Adipose tissue (tissue), 3 donors: ENCODE data around the gene CLPTM1. TPM values are rescaled to one million over a fixed set of nuclear protein-coding genes. Genes with fewer than 3 reads are reported as not detected.
"Not testable (repeated sequence)": the region's sequence is repeated elsewhere in the genome, so short reads cannot be mapped to it uniquely, and the experiment has no call there.

ENCODE experiments used
- H3K27ac ChIP-seq: one replicate; pipeline ENCODE4 v1.5.1; 2013; ENCODE audit warnings: low read depth, low read length
- WGBS, 3 donors: extraction: QIAGEN DNeasy Blood & Tissue Kit; methylation state at CpG; one replicate each; pipeline ENCODE4 v1.1.7; 2013; 5-methylcytosine and 5-hydroxymethylcytosine counted together
- polyA plus RNA-seq, 3 donors: library from polyadenylated mRNA; stranded (reverse); fragments of 200-250 nt; gene quantifications; one replicate each; pipeline ENCODE4 v1.2.3, GENCODE V29; 2013
- donor health status: healthy with polysubstance abuse.
- donor health status: Bipolar disorder and iron deficiency.
- donor health status: healthy.

CLPTM1 gene
- polyA plus RNA-seq, 3 donors: 55.8 to 151 (median 75.7) TPM

DNA sequence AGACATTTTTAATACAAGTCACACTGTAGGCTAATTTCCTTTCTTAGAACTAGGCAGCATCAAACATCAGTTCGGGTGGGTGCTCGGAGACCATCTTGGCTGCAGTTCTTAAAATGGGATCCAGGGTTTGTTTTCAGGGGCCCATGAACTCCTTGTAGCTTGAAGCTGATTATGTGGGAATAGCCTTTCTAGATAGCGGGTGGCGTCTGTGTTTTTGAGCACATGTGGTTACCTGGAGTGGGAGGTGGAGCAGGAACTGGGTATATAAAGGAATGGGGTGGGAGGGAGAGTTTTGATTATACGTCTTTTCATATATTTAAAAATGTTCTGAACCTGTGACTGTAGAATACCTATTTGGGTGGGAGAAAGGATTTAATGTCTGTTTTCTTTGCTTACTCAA lies 12.9 kb downstream of the CLPTM1 start:
- H3K27ac ChIP-seq: no peak overlapping the region
- WGBS, 3 donors: 91 to 92% (median 91%) methylated on average over 5 of the region's 5 CpGs

GRCh38 chr19:44968670-44969069 lies 13.5 kb downstream of the CLPTM1 start:
- 86 to 92% (median 90%) methylated on average over 4 of the region's 4 CpGs for WGBS, 3 donors

DNA sequence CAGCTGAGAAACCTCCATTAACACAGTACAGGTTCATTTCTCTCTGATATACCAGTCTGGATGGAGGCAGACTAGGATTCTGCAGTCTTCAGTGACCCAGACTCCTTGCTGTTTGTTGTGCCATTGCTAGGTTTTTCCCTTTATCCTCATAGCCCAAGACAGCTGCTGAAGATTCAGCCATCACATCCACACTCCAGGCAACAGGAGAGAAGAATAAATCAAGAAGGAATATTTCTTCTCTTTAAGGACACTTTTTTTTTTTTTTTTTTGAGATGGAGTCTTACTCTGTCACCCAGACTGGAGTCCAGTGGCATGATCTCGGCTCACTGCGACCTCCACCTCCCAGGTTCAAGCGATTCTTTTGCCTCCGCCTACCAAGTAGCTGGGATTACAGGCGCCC lies 14.3 kb downstream of the CLPTM1 start:
- WGBS, 3 donors: 98 to 99% (median 99%) methylated on average over 5 of the region's 5 CpGs
- H3K27ac ChIP-seq: no peak overlapping the region

More at GRCh38 chr19:44968670-44969069, 13.5 kb downstream of the CLPTM1 start:
- no peak overlapping the region for H3K27ac ChIP-seq

- 85 to 95% (median 91%) methylated on average over 6 of the region's 6 CpGs for WGBS, 3 donors
- H3K27ac ChIP-seq: not testable (repeated sequence)
These were observed 16.3 kb downstream of the CLPTM1 start for GRCh38 chr19:44971451-44971850.

DNA sequence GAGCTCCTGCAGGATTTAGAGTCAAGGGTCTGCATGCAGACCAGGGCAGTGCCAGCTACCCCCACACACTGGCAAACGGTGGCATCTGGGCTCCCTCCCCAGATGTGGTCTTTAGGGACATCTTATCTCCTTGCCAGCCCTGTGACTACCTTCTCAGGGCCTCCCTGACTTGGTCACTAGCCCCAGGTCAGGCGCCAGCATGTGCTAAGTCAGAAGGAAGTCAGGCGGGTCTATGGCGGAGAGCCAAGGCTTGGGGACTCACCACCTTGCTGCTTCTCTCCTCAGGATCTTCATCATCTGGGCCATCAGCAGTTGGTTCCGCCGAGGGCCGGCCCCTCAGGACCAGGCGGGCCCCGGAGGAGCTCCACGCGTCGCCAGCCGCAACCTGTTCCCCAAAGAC lies 17.6 kb downstream of the CLPTM1 start:
- 89 to 91% (median 90%) methylated on average over 13 of the region's 13 CpGs for WGBS, 3 donors
- H3K27ac ChIP-seq: no peak overlapping the region

DNA sequence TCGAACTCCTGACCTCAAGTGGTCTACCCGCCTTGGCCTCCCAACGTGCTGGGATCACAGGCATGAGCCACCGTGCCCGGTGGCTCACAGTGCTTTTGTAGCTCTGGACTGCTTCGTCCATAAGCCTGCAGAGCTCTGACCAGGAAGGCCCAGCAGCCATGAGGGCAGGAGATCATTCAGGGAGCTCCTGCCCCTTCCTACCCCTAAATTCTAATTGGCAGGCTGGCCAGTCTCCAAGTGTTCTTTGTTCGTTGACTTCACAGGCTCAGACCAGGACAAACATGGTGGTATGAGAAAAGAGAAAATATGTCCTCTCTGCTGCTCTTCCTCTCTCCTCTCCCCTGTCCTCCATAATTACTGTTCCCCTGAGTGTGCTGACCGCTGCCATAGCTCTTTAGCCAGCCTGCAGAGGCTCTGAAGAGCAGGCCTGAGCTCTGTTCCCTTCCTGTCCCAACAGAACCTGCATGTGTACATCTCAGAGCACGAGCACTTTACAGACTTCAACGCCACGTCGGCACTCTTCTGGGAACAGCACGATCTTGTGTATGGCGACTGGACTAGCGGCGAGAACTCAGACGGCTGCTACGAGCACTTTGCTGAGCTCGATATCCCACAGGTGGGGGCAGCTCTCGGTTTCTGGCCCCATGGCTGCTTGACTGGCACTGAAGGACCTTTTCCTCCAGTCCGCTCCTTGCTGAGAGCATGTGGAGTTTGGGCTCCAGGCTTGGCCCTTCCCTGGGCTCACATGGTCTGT lies 19.0 kb downstream of the CLPTM1 start:
- no peak overlapping the region for H3K27ac ChIP-seq
- 88 to 94% (median 94%) methylated on average over 20 to 21 of the region's 21 CpGs for WGBS, 3 donors

GRCh38 chr19:44974857-44975256 lies 19.7 kb downstream of the CLPTM1 start:
- 82 to 95% (median 93%) methylated on average over 5 of the region's 5 CpGs for WGBS, 3 donors

DNA sequence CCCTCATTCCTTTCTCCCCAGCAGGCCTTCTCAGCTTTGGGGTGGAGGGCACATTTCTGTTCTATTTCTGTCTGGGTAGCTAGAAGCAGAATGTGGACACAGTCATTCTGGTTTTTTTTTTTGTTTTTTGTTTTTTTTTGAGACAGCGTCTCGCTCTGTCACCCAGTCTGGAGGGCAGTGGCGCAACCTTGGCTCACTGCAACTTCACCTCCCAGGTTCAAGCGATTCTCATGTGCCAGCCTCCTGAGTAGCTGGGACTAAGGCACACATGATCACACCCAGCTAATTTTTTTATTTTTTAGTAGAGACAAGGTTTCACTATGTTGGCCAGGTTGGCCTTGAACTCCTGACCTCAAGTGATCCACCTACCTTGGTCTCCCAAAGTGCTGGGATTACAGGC lies 20.3 kb downstream of the CLPTM1 start:
- WGBS, 3 donors: 90 to 93% (median 93%) methylated on average over 4 of the region's 4 CpGs
- no peak overlapping the region for H3K27ac ChIP-seq

More at GRCh38 chr19:44974857-44975256, 19.7 kb downstream of the CLPTM1 start:
- H3K27ac ChIP-seq: no peak overlapping the region

DNA sequence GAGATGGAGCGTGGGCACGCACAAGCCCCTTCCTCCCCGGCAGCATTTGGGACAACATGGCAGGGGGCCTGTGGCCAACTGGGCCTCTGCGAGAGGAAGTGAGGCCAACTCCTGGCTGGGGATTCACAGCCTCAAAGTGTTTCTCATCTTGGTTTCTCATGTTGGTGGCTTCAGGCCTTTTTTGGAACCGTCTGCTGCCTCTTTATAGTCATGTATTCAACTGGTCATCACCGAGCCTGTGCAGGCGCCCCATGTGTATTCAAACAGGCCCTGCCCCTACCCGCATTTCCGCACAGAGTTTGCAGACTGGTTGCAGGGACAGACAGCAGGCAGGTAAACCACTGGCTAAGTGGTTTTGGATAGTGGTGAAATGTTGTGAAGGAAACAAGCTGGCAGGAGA lies 28.8 kb downstream of the CLPTM1 start:
- WGBS, 3 donors: 81 to 91% (median 83%) methylated on average over 9 of the region's 9 CpGs
- no peak overlapping the region for H3K27ac ChIP-seq

- H3K27ac ChIP-seq: no peak overlapping the region
- 75 to 92% (median 83%) methylated on average over 4 of the region's 4 CpGs for WGBS, 3 donors
These were observed 30.3 kb downstream of the CLPTM1 start for GRCh38 chr19:44985445-44985844.

GRCh38 chr19:44986389-44986788 lies 31.2 kb downstream of the CLPTM1 start:
- H3K27ac ChIP-seq: no peak overlapping the region
- 82 to 90% (median 89%) methylated on average over 6 to 7 of the region's 7 CpGs for WGBS, 3 donors

- WGBS, 3 donors: 75 to 90% (median 77%) methylated on average over 20 of the region's 20 CpGs
- H3K27ac ChIP-seq: no peak overlapping the region
These were observed 32.0 kb downstream of the CLPTM1 start for GRCh38 chr19:44987148-44987675.

GRCh38 chr19:44988273-44988672 lies 33.1 kb downstream of the CLPTM1 start:
- no peak overlapping the region for H3K27ac ChIP-seq
- 68 to 87% (median 83%) methylated on average over 9 of the region's 9 CpGs for WGBS, 3 donors

DNA sequence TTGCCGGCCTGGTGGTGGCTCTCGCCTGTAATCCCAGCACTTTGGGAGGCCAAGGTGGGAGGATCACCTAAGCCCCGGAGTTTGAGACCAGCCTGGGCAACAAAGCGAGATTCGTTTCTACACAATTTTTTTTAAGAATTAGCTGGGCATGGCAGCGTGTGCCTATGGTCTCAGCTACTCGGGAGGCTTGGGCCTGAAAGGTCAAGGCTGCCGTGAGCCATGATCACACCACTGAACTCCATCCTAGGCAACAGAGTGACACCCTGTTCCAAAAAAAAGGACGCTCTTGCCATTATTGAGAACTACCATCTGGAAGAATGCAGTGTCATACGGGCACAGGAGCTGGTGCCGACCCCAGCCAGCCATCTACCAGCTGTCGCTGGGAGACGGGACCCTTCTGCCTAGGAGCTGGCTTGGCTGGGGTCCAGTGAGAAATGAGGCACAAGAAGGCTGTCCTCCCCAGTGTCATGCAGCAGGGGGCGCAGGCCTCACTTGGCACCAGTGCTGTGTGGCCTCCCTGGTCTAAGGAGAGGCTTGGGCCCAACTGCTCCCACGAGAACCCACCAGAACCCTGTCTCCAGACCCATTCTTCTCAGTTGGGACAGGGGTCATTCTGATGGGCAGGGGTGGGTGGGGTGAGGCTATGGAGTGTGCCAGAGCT lies 33.8 kb downstream of the CLPTM1 start:
- H3K27ac ChIP-seq: no peak overlapping the region
- 77 to 84% (median 80%) methylated on average over 15 of the region's 15 CpGs for WGBS, 3 donors

DNA sequence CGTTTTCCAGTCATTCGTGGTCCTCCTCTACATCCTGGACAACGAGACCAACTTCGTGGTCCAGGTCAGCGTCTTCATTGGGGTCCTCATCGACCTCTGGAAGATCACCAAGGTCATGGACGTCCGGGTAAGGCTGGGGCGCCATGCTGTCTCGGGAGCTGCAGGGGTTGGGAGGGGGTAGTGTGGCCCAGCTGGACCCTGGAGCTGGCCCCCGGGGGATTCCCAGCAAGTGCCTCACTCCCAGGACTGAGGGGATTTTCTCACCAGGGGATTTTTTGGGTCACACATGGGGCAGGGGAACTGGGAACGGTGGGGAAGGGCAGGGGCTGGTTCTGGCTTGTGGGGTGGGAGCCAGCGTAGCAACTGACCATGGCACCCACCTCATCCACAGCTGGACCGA lies 35.3 kb downstream of the CLPTM1 start:
- WGBS, 3 donors: 87 to 91% (median 89%) methylated on average over 14 of the region's 14 CpGs

DNA sequence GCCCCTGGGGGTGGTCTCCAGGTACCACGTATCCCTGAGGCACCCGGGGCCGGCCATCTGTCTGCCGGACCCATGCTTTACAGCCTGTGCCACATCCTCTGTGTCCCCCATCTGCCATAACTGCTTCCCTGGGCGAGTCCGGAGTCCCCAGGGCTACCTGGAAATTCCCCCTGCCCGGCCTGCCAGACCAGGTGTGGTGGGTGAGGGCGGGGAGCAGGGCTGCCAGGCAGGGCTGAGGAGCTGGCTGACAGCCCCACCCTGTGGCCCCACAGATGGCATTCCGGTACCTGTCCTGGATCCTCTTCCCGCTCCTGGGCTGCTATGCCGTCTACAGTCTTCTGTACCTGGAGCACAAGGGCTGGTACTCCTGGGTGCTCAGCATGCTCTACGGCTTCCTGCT lies 35.8 kb downstream of the CLPTM1 start:
- H3K27ac ChIP-seq: no peak overlapping the region
- 93 to 97% (median 95%) methylated on average over 12 of the region's 12 CpGs for WGBS, 3 donors

More for the DNA sequence above, 35.3 kb downstream of the CLPTM1 start:
- no peak overlapping the region for H3K27ac ChIP-seq

- WGBS, 3 donors: 90 to 92% (median 91%) methylated on average over 39 to 44 of the region's 44 CpGs
- no peak overlapping the region for H3K27ac ChIP-seq
These were observed 37.4 kb downstream of the CLPTM1 start for GRCh38 chr19:44992336-44993163.

GRCh38 chr19:44993526-44993925 lies 38.3 kb downstream of the CLPTM1 start:
- 86 to 88% (median 87%) methylated on average over 6 of the region's 6 CpGs for WGBS, 3 donors
- H3K27ac ChIP-seq: no peak overlapping the region
